CD4-positive, alpha-beta memory T cell (primary cell): Measurements from ENCODE around the gene NTSR2. TPM values are rescaled to one million over a fixed set of nuclear protein-coding genes. Genes with fewer than 3 reads are reported as not detected.

Experiments
- CTCF ChIA-PET: fragments of 350-600 bp; sonication (Branson Sonifier 250); formaldehyde crosslinking; loops from one replicate; lab custom pipeline; 2021; ENCODE audit warnings: inconsistent platforms; ENCODE audit not compliant: partially characterized antibody; lab: Charles Lee
- POLR2A ChIA-PET: fragments of 350-600 bp; sonication (Branson Sonifier 250); formaldehyde crosslinking; loops from one replicate; lab custom pipeline; 2021; ENCODE audit not compliant: partially characterized antibody; lab: Charles Lee
- DNase-seq, 5 donors: peaks; one replicate each; pipeline versions ENCODE4 v3.0.0 to v3.0.0-alpha.2; 2020 to 2022; ENCODE audit warnings: mixed read lengths in 1 of 5
- H3K27ac ChIP-seq: one replicate; pipeline ENCODE4 v1.7.0; 2013; ENCODE audit warnings: low read depth, low read length
- H3K27me3 ChIP-seq: 2 replicates; pipeline ENCODE4 v1.7.0; 2013; ENCODE audit warnings: mild to moderate bottlenecking, low read length, moderate library complexity; ENCODE audit not compliant: insufficient read depth
- H3K36me3 ChIP-seq: 2 replicates; pipeline ENCODE4 v1.7.0; 2013; ENCODE audit warnings: mild to moderate bottlenecking, low read length, moderate library complexity; ENCODE audit not compliant: insufficient read depth
- H3K4me1 ChIP-seq: 2 replicates; pipeline ENCODE4 v1.7.0; 2013; ENCODE audit warnings: mild to moderate bottlenecking, low read length, moderate library complexity; ENCODE audit not compliant: insufficient read depth
- H3K4me3 ChIP-seq, 2 donors: one replicate each; pipeline ENCODE4 v1.7.0; 2013; ENCODE audit warnings: low read length in 2 of 2, mild to moderate bottlenecking in 1 of 2
- H3K9me3 ChIP-seq, 2 donors: one replicate each; pipeline ENCODE4 v1.7.0; 2013; ENCODE audit warnings: low read length in 2 of 2, control low read depth in 1 of 2; ENCODE audit not compliant: control insufficient read depth in 1 of 2
- H3K27ac Mint-ChIP-seq, 7 donors: one replicate each; pipeline ENCODE4 v1.8.0; 2020 to 2021; ENCODE audit warnings: mixed read lengths in 7 of 7, mild to moderate bottlenecking in 6 of 7, inconsistent platforms in 3 of 7, moderate library complexity in 3 of 7
- H3K27me3 Mint-ChIP-seq, 2 donors: one replicate each; pipeline ENCODE4 v1.8.0; 2020 to 2021; ENCODE audit warnings: mixed read lengths in 2 of 2
- H3K36me3 Mint-ChIP-seq, 2 donors: one replicate each; pipeline ENCODE4 v1.8.0; 2020 to 2021; ENCODE audit warnings: mixed read lengths in 2 of 2, inconsistent platforms in 1 of 2, mild to moderate bottlenecking in 1 of 2
- H3K4me1 Mint-ChIP-seq, 4 donors: one replicate each; pipeline ENCODE4 v1.8.0; 2020 to 2021; ENCODE audit warnings: mixed read lengths in 4 of 4, mild to moderate bottlenecking in 1 of 4
- H3K4me3 Mint-ChIP-seq, 8 donors: one replicate each; pipeline ENCODE4 v1.8.0; 2020 to 2021; ENCODE audit warnings: mixed read lengths in 8 of 8, mild to moderate bottlenecking in 7 of 8, moderate library complexity in 6 of 8, inconsistent platforms in 3 of 8
- H3K9me3 Mint-ChIP-seq, 8 donors: one replicate each; pipeline ENCODE4 v1.8.0; 2020 to 2021; ENCODE audit warnings: mixed read lengths in 8 of 8, mild to moderate bottlenecking in 5 of 8, inconsistent platforms in 3 of 8, moderate library complexity in 1 of 8
- intact Hi-C: fragments of 100-400 bp; cut with micrococcal nuclease; formaldehyde crosslinking; loops from one replicate; pipeline ENCODE4 v1.15.1; 2023
- polyA plus RNA-seq, 2 donors: library from polyadenylated mRNA; unstranded; fragments of 300-500 nt; fragmentation: Illumina TruSeq; gene quantifications; one replicate each; pipeline ENCODE4 v1.2.3, GENCODE V29; 2021
- total RNA-seq, 2 experiments: library from RNA; stranded (reverse); gene quantifications; one replicate each; pipeline ENCODE4 v1.2.3, GENCODE V29; 2021

Gene NTSR2
- total and polyA plus RNA-seq, 4 experiments from 2014 or later, result not detected

- DNase-seq, result no peak
- POLR2A ChIA-PET, result no interaction called here
- Histone ChIP-seq H3K27ac (no peak overlapping the region), H3K36me3 (no peaks in the 10 kb centered on the region), H3K4me1 (no peaks in the 10 kb centered on the region), H3K9me3 (no peaks in the 10 kb centered on the region), H3K27me3 (no peaks in the 10 kb centered on the region), H3K4me3 (no peak overlapping the region)
- H3K36me3 Mint-ChIP-seq, result no peaks in the 10 kb centered on the region
- H3K4me1 Mint-ChIP-seq, result peaks cover 0 to 1% (median 0%) of the 10 kb centered on the region in 4 donors
- H3K27me3 Mint-ChIP-seq, result peaks cover 4 to 5% of the 10 kb centered on the region in 2 donors
- H3K9me3 Mint-ChIP-seq, result peaks cover 0 to 2% (median 0%) of the 10 kb centered on the region in 8 donors
- H3K27ac Mint-ChIP-seq, result peak overlapping the region in 1 of 7 donors; percentile 14
- H3K4me3 Mint-ChIP-seq, result no peak overlapping the region
- CTCF ChIA-PET, result interaction anchor here (1.8 kb wide), 1 partner anchor 35 kb away, joined by 5 read pairs; no protein-coding TSS in a partner anchor
- intact Hi-C loops, result no loop called here
These were observed 52.5 kb downstream of the NTSR2 start for GRCh38 chr2:11617527-11617926.

GRCh38 chr2:11616851-11617415 is 53.1 kb downstream of the NTSR2 start:
- Histone ChIP-seq H3K27me3 (no peaks in the 10 kb centered on the region), H3K9me3 (no peaks in the 10 kb centered on the region), H3K4me3 (no peak overlapping the region), H3K27ac (no peak overlapping the region), H3K36me3 (no peaks in the 10 kb centered on the region), H3K4me1 (no peaks in the 10 kb centered on the region)
- Mint-ChIP-seq H3K27me3 (peaks cover 2 to 6% of the 10 kb centered on the region in 2 donors), H3K36me3 (no peaks in the 10 kb centered on the region), H3K4me3 (no peak overlapping the region), H3K4me1 (peaks cover 0 to 1% (median 0%) of the 10 kb centered on the region in 4 donors), H3K27ac (no peak overlapping the region), H3K9me3 (no peaks in the 10 kb centered on the region)
- ChIA-PET POLR2A (no interaction called here), CTCF (interaction anchor here (1.8 kb wide), 1 partner anchor 34 kb away, joined by 5 read pairs; no protein-coding TSS in a partner anchor)
- DNase-seq, result no peak
- intact Hi-C loops, result no loop called here

GRCh38 chr2:11616097-11616687 is 53.8 kb downstream of the NTSR2 start:
- H3K4me1 ChIP-seq, result no peaks in the 10 kb centered on the region
- H3K4me3 ChIP-seq, result no peak overlapping the region
- no peak overlapping the region for H3K27ac ChIP-seq
- H3K27ac Mint-ChIP-seq, result no peak overlapping the region
- H3K36me3 Mint-ChIP-seq, result no peaks in the 10 kb centered on the region
- H3K4me3 Mint-ChIP-seq, result no peak overlapping the region
- CTCF ChIA-PET, result interaction anchor here (1.8 kb wide), 1 partner anchor 34 kb away, joined by 5 read pairs; no protein-coding TSS in a partner anchor
- no peak for DNase-seq
- peaks cover 2 to 6% of the 10 kb centered on the region in 2 donors for H3K27me3 Mint-ChIP-seq
- no peaks in the 10 kb centered on the region for H3K27me3 ChIP-seq
- H3K9me3 Mint-ChIP-seq, result no peaks in the 10 kb centered on the region
- no peaks in the 10 kb centered on the region for H3K9me3 ChIP-seq
- H3K4me1 Mint-ChIP-seq, result peaks cover 0 to 1% (median 0%) of the 10 kb centered on the region in 4 donors
- H3K36me3 ChIP-seq, result no peaks in the 10 kb centered on the region
- intact Hi-C loops, result no loop called here
- POLR2A ChIA-PET, result no interaction called here

GRCh38 chr2:11615209-11615608 is 54.8 kb downstream of the NTSR2 start:
- Histone ChIP-seq H3K27me3 (no peaks in the 10 kb centered on the region), H3K9me3 (no peaks in the 10 kb centered on the region), H3K4me3 (no peak overlapping the region), H3K27ac (no peak overlapping the region), H3K36me3 (no peaks in the 10 kb centered on the region), H3K4me1 (no peaks in the 10 kb centered on the region)
- Mint-ChIP-seq H3K36me3 (no peaks in the 10 kb centered on the region), H3K4me1 (peaks cover 0 to 1% (median 0%) of the 10 kb centered on the region in 4 donors), H3K4me3 (no peak overlapping the region), H3K27ac (no peak overlapping the region), H3K27me3 (peaks cover 2 to 8% of the 10 kb centered on the region in 2 donors), H3K9me3 (no peaks in the 10 kb centered on the region)
- ChIA-PET CTCF (no interaction called here), POLR2A (no interaction called here)
- intact Hi-C loops, result no loop called here
- DNase-seq, result no peak

GRCh38 chr2:11613297-11613696 is 56.7 kb downstream of the NTSR2 start:
- H3K4me3 Mint-ChIP-seq, result no peak overlapping the region
- Histone ChIP-seq H3K4me1 (no peaks in the 10 kb centered on the region), H3K36me3 (no peaks in the 10 kb centered on the region), H3K27me3 (no peaks in the 10 kb centered on the region), H3K27ac (no peak overlapping the region), H3K9me3 (no peaks in the 10 kb centered on the region), H3K4me3 (no peak overlapping the region)
- peaks cover 4 to 6% of the 10 kb centered on the region in 2 donors for H3K27me3 Mint-ChIP-seq
- no peaks in the 10 kb centered on the region for H3K36me3 Mint-ChIP-seq
- no peaks in the 10 kb centered on the region for H3K9me3 Mint-ChIP-seq
- DNase-seq, result no peak
- ChIA-PET CTCF (no interaction called here), POLR2A (no interaction called here)
- H3K4me1 Mint-ChIP-seq, result peaks cover 0 to 1% (median 0%) of the 10 kb centered on the region in 4 donors
- no peak overlapping the region for H3K27ac Mint-ChIP-seq
- intact Hi-C loops, result no loop called here

GRCh38 chr2:11612553-11613215 is 57.3 kb downstream of the NTSR2 start:
- CTCF ChIA-PET, result no interaction called here
- H3K9me3 Mint-ChIP-seq, result no peaks in the 10 kb centered on the region
- no peak overlapping the region for H3K4me3 ChIP-seq
- no peaks in the 10 kb centered on the region for H3K4me1 ChIP-seq
- H3K36me3 Mint-ChIP-seq, result no peaks in the 10 kb centered on the region
- intact Hi-C loops, result no loop called here
- H3K4me1 Mint-ChIP-seq, result peaks cover 0 to 1% (median 0%) of the 10 kb centered on the region in 4 donors
- H3K27ac Mint-ChIP-seq, result no peak overlapping the region
- POLR2A ChIA-PET, result no interaction called here
- no peak overlapping the region for H3K27ac ChIP-seq
- no peaks in the 10 kb centered on the region for H3K9me3 ChIP-seq
- DNase-seq, result no peak
- no peak overlapping the region for H3K4me3 Mint-ChIP-seq
- H3K27me3 ChIP-seq, result no peaks in the 10 kb centered on the region
- H3K36me3 ChIP-seq, result no peaks in the 10 kb centered on the region
- H3K27me3 Mint-ChIP-seq, result peaks cover 4 to 6% of the 10 kb centered on the region in 2 donors

GRCh38 chr2:11611251-11611650 is 58.7 kb downstream of the NTSR2 start:
- Histone ChIP-seq H3K27me3 (no peaks in the 10 kb centered on the region), H3K9me3 (no peaks in the 10 kb centered on the region), H3K4me1 (no peaks in the 10 kb centered on the region), H3K27ac (no peak overlapping the region), H3K36me3 (no peaks in the 10 kb centered on the region), H3K4me3 (no peak overlapping the region)
- no peak for DNase-seq
- ChIA-PET POLR2A (interaction anchor here (0.5 kb wide), 1 partner anchor 152 kb away, joined by 3 read pairs; no protein-coding TSS in a partner anchor), CTCF (no interaction called here)
- H3K4me1 Mint-ChIP-seq, result no peaks in the 10 kb centered on the region
- H3K4me3 Mint-ChIP-seq, result no peak overlapping the region
- H3K9me3 Mint-ChIP-seq, result no peaks in the 10 kb centered on the region
- no peaks in the 10 kb centered on the region for H3K36me3 Mint-ChIP-seq
- intact Hi-C loops, result no loop called here
- H3K27ac Mint-ChIP-seq, result no peak overlapping the region
- peaks cover 3 to 5% of the 10 kb centered on the region in 2 donors for H3K27me3 Mint-ChIP-seq
